ENCODE results near the gene CYP26B1. TPM values are rescaled to one million over a fixed set of nuclear protein-coding genes. Genes with fewer than 3 reads are reported as not detected.

CYP26B1 gene, protein sequence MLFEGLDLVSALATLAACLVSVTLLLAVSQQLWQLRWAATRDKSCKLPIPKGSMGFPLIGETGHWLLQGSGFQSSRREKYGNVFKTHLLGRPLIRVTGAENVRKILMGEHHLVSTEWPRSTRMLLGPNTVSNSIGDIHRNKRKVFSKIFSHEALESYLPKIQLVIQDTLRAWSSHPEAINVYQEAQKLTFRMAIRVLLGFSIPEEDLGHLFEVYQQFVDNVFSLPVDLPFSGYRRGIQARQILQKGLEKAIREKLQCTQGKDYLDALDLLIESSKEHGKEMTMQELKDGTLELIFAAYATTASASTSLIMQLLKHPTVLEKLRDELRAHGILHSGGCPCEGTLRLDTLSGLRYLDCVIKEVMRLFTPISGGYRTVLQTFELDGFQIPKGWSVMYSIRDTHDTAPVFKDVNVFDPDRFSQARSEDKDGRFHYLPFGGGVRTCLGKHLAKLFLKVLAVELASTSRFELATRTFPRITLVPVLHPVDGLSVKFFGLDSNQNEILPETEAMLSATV
- 10 to 100 TPM in 3 of 7 donors, 1 to 10 TPM in 4; 2.3 to 11.4 (median 6.7) TPM for total RNA-seq
- polyA plus RNA-seq: 1 to 10 TPM in 2 of 3 donors, under 1 TPM in 1; 0.87 to 2.1 (median 1.5) TPM
- long read RNA-seq, donor 1: 0 reads
- long read RNA-seq, donor 2: 0 reads

DNA sequence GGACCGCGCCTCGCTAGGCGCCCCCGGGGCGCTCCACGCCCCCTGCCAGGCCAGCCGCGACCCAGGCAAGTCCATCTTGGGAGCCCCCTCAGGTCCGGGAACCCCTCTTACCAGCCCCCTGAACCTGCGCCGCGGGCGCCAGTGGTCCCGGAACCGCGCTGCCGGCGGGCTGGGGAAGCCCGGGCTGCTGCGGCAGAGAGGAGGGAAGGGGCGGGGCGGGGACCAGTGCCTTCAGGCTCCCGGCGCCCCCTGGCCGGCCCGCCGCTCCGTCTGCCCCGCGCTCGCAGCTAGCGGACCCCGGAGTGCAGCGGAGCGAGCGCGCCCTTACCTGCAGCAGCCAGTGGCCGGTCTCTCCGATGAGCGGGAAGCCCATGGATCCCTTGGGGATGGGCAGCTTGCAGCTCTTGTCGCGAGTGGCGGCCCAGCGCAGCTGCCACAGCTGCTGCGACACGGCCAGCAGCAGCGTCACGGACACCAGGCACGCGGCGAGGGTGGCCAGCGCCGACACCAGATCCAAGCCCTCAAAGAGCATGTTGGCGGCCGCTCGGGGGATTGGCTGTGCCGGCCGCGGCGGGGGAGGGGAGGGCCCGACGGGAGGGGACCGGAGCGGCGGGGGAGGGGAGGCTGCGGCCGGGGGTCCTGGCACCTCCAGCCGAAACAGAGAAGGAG, at the start of gene CYP26B1:
CYP26B1 (minus strand) TSS at position 560 of the 669 bp plus-strand sequence; CDS start at position 532, 28 bp downstream.
- 1 to 10% (median 3%) methylated on average over 17 to 69 of the region's 69 CpGs for WGBS, 5 donors
- peak within 1 kb of the TSS in 2 of 8 donors; percentile 4 to 18 for H3K27ac ChIP-seq
- H3K27me3 ChIP-seq (replicated peaks in 1 of 7): peaks cover 11 to 93% (median 73%) of the 10 kb centered on the region in 7 donors
- peaks cover 40 to 80% (median 69%) of the 10 kb centered on the region in 6 donors for H3K4me1 ChIP-seq
- H3K9me3 ChIP-seq: no peaks in the 10 kb centered on the region
- H3K4me3 ChIP-seq: peak within 1 kb of the TSS; percentile 9 to 67 (median 42)
- intact Hi-C loops (cut with DNase I; ENCODE audit: low total_unique reads): no loop called here
- no peaks in the 10 kb centered on the region for H3K36me3 ChIP-seq
- peak in 2 of 3 donors; percentile 40 to 44 for TF ChIP-seq POLR2AphosphoS5 (IDR thresholded peaks at IDR 0.05)
- TF ChIP-seq POLR2A (IDR thresholded peaks at IDR 0.05): no peak
- TF ChIP-seq, protein P1, sequence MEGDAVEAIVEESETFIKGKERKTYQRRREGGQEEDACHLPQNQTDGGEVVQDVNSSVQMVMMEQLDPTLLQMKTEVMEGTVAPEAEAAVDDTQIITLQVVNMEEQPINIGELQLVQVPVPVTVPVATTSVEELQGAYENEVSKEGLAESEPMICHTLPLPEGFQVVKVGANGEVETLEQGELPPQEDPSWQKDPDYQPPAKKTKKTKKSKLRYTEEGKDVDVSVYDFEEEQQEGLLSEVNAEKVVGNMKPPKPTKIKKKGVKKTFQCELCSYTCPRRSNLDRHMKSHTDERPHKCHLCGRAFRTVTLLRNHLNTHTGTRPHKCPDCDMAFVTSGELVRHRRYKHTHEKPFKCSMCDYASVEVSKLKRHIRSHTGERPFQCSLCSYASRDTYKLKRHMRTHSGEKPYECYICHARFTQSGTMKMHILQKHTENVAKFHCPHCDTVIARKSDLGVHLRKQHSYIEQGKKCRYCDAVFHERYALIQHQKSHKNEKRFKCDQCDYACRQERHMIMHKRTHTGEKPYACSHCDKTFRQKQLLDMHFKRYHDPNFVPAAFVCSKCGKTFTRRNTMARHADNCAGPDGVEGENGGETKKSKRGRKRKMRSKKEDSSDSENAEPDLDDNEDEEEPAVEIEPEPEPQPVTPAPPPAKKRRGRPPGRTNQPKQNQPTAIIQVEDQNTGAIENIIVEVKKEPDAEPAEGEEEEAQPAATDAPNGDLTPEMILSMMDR (IDR thresholded peaks at IDR 0.05 in 8 of 11, conservative IDR thresholded peaks at IDR 0.05 in 3 of 11): peak in 1 of 11 experiments; percentile 20
- peak; percentile 81 for DNase-seq

GRCh38 chr2:72193723-72194122, 46.1 kb upstream of the CYP26B1 start:
- H3K27me3 ChIP-seq (replicated peaks in 1 of 7): no peaks in the 10 kb centered on the region
- H3K36me3 ChIP-seq: no peaks in the 10 kb centered on the region
- DNase-seq: no peak
- no peaks in the 10 kb centered on the region for H3K9me3 ChIP-seq
- no peaks in the 10 kb centered on the region for H3K4me1 ChIP-seq
- H3K4me3 ChIP-seq: no peak overlapping the region
- TF ChIP-seq POLR2A (IDR thresholded peaks at IDR 0.05) (no peak), POLR2AphosphoS5 (IDR thresholded peaks at IDR 0.05) (no peak)
- TF ChIP-seq, protein P1 (IDR thresholded peaks at IDR 0.05 in 8 of 11, conservative IDR thresholded peaks at IDR 0.05 in 3 of 11): no peak
- no peak overlapping the region for H3K27ac ChIP-seq
- intact Hi-C loops (cut with DNase I; ENCODE audit: low total_unique reads): no loop called here

DNA sequence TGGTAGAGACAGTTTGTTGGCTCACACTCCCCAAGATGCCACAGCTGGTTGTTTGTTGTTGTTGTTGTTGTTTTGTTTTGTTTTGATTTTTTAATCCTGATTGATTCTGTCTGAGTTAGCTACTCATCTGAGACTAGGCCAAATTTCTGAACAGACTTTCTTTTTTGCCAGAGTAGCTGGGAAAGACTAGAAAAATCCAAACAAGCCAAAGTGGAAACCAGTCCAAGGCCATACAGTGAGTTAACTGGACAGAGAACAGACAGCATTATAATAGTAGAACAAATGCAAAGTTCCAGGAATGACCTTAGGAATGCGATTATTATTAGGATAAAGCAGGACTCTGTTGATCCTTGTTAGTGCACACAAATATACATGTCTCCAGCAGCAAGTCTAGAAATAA, 43.8 kb upstream of the CYP26B1 start:
- DNase-seq: no peak
- Histone ChIP-seq H3K27ac (no peak overlapping the region), H3K27me3 (replicated peaks in 1 of 7) (no peaks in the 10 kb centered on the region), H3K4me3 (no peak overlapping the region), H3K9me3 (peaks cover 0 to 17% (median 11%) of the 10 kb centered on the region in 8 donors), H3K4me1 (no peaks in the 10 kb centered on the region), H3K36me3 (peaks cover 0 to 14% (median 0%) of the 10 kb centered on the region in 6 donors)
- intact Hi-C loops (cut with DNase I; ENCODE audit: low total_unique reads): no loop called here
- WGBS, 5 donors: 69 to 96% (median 73%) methylated on average over 1 of the region's 1 CpG
- TF ChIP-seq POLR2A (IDR thresholded peaks at IDR 0.05): no peak
- TF ChIP-seq, protein P1 (IDR thresholded peaks at IDR 0.05 in 8 of 11, conservative IDR thresholded peaks at IDR 0.05 in 3 of 11): no peak
- TF ChIP-seq POLR2AphosphoS5 (IDR thresholded peaks at IDR 0.05): no peak

Measured in spleen (tissue), 13 donors.